ENCODE results near the gene CSPG5. TPM values are rescaled to one million over a fixed set of nuclear protein-coding genes. Genes with fewer than 3 reads are reported as not detected.

Gene CSPG5
- total RNA-seq, 1 donor = 0.43 TPM

DNA sequence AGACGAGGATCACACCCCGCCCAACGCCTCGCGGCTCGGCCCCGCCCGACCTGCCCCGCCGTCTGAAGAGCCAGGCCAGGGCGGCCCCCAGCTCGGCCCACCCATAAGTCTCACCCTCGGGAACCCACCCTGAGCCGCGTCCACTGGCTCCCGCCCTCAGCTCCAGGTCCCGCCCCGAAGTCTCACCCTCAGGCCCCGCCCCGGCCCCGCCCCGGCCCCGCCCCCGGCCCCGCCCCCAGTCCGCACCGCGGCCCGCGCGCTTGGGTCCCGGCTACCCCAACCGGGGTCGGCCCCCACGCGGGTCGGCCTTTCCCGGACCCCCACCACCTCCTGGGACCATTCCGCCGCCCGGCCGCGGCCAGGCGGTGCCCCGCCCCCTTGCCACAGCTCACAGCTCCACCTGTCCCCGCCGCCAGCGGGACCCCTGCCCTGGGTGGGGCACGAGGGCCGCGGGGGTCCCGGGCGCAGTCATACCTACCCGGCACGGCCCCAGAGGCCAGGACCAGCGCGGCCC, 489 bp downstream of the CSPG5 start:
- DNase-seq (ENCODE audit: low read depth) = no peak
- H3K4me3 ChIP-seq (ENCODE audit: low read depth, low read length) = peak overlapping the region; percentile 62
- TF ChIP-seq, protein P1, sequence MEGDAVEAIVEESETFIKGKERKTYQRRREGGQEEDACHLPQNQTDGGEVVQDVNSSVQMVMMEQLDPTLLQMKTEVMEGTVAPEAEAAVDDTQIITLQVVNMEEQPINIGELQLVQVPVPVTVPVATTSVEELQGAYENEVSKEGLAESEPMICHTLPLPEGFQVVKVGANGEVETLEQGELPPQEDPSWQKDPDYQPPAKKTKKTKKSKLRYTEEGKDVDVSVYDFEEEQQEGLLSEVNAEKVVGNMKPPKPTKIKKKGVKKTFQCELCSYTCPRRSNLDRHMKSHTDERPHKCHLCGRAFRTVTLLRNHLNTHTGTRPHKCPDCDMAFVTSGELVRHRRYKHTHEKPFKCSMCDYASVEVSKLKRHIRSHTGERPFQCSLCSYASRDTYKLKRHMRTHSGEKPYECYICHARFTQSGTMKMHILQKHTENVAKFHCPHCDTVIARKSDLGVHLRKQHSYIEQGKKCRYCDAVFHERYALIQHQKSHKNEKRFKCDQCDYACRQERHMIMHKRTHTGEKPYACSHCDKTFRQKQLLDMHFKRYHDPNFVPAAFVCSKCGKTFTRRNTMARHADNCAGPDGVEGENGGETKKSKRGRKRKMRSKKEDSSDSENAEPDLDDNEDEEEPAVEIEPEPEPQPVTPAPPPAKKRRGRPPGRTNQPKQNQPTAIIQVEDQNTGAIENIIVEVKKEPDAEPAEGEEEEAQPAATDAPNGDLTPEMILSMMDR (IDR thresholded peaks at IDR 0.05; ENCODE audit: insufficient read depth, low read depth, low read length) = no peak

DNA sequence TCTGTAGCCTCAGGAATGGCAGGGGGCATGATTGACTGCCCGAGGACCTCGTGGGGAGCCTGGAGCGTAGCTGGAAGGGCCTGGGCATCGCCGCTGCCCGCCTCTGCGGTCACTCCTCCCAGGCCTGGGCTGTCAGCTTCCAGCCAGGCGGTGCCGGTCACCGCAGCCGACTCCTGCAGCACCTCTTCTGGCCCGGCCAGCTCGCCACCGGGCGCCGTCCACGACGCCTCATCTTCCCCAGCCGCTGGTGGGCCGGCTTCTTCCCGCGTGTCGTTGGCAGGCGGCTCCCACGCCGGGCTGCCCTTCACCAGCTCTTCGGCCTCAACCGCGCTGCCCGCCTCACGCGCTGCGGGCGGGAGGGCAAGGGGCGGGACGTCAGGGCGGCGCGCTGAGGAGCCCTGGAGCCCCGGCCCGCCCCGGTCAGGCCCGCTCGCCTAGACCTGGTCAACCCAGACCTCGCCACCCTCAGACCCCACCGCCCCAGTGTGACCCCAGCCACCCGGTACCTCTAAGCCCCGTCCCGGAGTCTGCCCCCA, 1.0 kb downstream of the CSPG5 start:
- H3K4me3 ChIP-seq (ENCODE audit: low read depth, low read length) = peak overlapping the region; percentile 62
- DNase-seq (ENCODE audit: low read depth) = no peak

DNA sequence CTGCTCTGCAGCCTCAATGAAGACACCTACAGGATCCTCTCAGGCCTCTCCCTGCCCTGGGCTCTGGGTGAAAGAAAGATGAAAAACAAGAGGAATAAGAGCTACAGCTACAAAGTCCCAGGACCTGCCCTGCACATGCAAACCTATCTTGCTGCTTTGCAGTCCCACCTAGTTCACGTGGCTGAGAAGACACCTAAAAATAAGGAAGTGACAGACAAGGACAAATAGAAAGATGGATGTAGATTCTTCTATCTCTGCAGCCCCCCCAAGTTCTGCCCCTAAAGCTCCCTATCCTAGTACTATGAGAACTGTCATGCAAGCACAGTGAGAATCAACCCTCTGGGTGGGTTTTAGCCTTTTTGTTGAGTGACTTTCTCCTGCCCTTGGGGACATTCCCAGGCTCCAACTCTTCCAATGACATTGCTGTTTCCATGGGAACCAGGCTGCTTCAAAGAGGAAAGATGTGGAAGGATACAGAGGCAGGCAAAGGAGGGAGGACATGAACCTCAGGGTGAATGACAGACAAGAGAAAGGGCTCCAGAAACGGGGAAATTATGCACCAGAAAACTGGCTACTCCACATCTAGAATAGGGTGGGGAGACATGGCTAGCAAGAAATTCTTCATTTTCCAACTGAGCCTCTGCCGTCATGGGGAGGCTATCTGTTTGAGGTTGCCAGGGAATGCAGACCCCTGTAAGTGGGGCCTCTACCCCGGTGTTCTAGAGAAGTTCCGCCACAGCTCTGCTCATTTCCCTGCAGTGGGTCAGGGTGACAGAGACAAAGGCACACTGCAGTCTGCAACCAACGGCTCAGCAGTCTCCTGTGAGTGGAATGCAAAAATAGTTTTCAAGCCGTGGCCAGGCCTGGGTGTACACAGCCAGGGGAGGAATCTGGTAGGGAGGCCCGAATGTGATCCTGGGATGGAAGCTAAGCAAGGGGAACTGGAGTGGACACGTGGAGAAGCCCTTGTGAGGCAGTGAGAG, 5.2 kb downstream of the CSPG5 start:
- TF ChIP-seq, protein P1 (IDR thresholded peaks at IDR 0.05; ENCODE audit: insufficient read depth, low read depth, low read length) = no peak
- H3K4me3 ChIP-seq (ENCODE audit: low read depth, low read length) = no peak overlapping the region
- no peak for DNase-seq (ENCODE audit: low read depth)

More for the DNA sequence above, 1.0 kb downstream of the CSPG5 start:
- TF ChIP-seq, protein P1 (IDR thresholded peaks at IDR 0.05; ENCODE audit: insufficient read depth, low read depth, low read length) = no peak

DNA sequence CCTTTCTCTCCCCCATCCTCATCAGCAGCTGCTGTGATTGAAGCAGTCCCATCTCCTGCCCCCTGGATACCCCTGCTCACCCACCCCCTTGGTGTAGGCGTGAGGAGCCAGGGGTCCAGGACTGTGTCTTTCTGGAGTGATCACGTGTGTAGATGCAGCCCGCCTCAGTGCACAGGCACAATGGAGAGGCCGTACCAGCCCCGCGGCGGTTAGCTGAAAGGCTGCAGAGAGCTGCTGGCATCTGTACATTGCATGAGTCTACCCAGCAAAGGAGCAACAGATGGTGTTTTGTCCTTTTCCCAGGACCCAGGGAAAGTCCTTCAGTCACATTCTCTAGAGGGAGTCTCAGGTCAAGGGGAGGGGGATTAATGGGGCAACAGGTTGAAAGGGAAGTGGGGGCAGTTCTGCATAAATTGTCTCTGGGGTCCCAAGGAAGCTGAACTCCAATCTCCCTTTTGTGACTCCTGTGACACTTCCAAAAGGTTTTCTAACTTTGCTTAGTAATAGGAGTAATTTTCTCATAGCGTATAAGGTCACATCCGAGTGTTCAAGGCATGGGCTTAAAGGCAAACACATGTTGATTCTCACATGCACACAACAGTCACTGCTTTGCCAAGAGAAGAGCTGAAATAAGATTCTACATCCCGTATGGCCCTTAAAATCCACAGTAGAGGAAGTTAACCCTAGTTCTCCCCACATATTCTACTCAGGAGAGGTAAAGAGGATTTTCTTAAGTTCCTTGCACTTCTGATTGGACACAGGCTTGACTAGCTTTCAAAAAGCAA, 7.1 kb downstream of the CSPG5 start:
- no peak overlapping the region for H3K4me3 ChIP-seq (ENCODE audit: low read depth, low read length)
- DNase-seq (ENCODE audit: low read depth) = no peak
- TF ChIP-seq, protein P1 (IDR thresholded peaks at IDR 0.05; ENCODE audit: insufficient read depth, low read depth, low read length) = no peak

DNA sequence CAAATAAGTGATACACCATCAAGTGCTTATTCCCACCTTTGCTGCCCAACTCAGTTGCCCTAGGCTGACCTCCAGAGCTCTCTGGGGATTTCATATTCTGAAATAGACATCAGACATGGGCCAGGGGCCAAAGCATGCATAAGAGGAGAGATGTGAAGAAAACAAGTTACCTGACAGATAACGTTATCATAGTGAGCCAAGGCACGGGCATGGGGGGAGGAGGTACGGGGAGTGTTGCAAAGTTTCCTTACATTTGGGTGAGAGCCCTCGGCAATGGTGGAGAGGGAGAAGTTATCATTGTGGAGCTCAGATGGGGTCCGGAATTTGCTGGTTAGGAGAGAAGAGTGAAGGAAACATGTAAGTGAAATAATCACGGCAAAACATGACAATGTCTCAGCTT, 9.8 kb downstream of the CSPG5 start:
- TF ChIP-seq, protein P1 (IDR thresholded peaks at IDR 0.05; ENCODE audit: insufficient read depth, low read depth, low read length) = no peak
- DNase-seq (ENCODE audit: low read depth) = no peak
- H3K4me3 ChIP-seq (ENCODE audit: low read depth, low read length) = no peak overlapping the region

DNA sequence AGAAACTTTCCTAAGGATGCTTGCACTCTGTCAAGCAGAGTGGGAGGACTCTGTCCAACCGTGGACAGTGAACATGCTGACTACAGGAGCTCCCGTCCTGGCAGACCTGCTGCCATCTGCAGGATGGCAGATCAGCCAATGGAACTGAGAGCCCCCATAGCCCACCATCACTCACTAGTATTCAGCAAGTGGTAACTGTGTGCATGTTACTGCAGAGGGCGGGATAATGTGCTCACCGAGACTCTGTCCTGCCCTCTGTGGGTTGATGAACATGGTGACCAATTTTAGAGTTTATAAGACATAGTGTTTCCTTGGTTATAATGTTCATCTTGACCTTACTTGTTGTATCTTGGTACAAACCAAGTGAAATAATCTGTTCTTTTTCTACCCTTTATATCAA, 11.5 kb downstream of the CSPG5 start:
- TF ChIP-seq, protein P1 (IDR thresholded peaks at IDR 0.05; ENCODE audit: insufficient read depth, low read depth, low read length) = no peak
- no peak overlapping the region for H3K4me3 ChIP-seq (ENCODE audit: low read depth, low read length)
- no peak for DNase-seq (ENCODE audit: low read depth)

All from fibroblast of villous mesenchyme (primary cell).